Spleen (tissue), 7 donors: ENCODE data around the gene ADCY1.

Experiments
- POLR2A ChIP-seq, 3 donors: fragments of 450-650 bp; IDR thresholded peaks; one replicate each; pipeline ENCODE4 v1.5.1; 2017; ENCODE audit warnings: antibody characterized with exemption in 3 of 3, mild to moderate bottlenecking in 1 of 3
- POLR2AphosphoS5 ChIP-seq, 3 donors: sonication (generic); formaldehyde crosslinking; IDR thresholded peaks; one replicate each; pipeline ENCODE4 v1.5.1; 2017; ENCODE audit warnings: antibody characterized with exemption in 3 of 3
- TF ChIP-seq, protein P1 (sequence below), 11 experiments: fragments of 200-600 bp in 7 of 11; fragments of 450-650 bp in 4 of 11; sonication (generic) in 4 of 11; IDR thresholded peaks in 8 of 11; conservative IDR thresholded peaks in 3 of 11; 1 replicate in 7 of 11; 2 replicates in 4 of 11; pipeline versions ENCODE4 v1.4.0 to v1.8.0; 2016 to 2021; ENCODE audit warnings: antibody characterized with exemption in 11 of 11, inconsistent platforms in 4 of 11, mild to moderate bottlenecking in 1 of 11
- donor health status: DM: no; HTN: no; CAD: no; lungs with moderate emphysema.
- donor health status: DM: no; HTN: no; CAD: no.
- donor health status: DM: no; HTN: no; CAD: no.

DNA sequence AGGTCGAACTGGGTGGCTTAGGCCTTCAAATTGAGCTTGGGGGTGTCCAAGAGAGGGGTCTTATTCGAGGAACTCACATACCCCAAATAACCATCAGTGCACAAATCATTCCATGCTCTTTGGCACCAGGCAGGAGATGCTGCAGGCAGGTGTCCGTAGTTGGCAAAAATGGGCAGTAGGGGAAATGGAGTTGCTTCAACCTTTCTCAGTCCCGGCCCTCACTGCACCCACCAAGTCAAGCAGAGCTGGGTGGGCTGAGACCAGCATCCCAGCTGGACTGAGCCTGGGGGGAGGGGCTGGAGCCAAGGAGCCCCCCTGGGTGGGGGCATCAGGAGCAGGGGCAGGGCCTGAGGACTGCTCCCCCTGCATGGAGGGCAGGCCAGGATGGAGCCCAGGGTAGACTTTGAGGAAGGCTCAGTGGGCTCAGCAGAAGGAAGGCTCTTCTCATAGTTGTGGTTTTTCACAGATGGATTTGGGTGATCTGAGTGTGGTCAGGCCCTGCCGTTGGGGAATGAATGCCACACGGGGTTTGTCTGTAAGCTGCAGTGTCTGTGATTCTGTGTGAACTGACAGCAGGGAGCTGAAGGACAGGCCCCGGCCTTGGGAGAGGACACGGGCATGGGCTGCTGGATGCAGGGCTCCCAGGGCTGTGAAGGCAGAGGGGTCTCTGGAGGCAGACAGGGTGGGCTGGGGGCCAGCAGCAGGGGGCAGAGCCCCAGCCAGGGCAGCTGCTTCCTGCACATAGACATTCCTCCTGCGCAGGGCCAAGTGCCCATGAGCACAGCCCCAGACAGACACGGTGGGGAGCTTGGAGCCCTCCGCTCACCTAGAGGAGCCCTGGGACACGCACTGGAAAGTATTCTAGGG lies 144.5 kb downstream of the ADCY1 start:
- TF ChIP-seq, protein P1, sequence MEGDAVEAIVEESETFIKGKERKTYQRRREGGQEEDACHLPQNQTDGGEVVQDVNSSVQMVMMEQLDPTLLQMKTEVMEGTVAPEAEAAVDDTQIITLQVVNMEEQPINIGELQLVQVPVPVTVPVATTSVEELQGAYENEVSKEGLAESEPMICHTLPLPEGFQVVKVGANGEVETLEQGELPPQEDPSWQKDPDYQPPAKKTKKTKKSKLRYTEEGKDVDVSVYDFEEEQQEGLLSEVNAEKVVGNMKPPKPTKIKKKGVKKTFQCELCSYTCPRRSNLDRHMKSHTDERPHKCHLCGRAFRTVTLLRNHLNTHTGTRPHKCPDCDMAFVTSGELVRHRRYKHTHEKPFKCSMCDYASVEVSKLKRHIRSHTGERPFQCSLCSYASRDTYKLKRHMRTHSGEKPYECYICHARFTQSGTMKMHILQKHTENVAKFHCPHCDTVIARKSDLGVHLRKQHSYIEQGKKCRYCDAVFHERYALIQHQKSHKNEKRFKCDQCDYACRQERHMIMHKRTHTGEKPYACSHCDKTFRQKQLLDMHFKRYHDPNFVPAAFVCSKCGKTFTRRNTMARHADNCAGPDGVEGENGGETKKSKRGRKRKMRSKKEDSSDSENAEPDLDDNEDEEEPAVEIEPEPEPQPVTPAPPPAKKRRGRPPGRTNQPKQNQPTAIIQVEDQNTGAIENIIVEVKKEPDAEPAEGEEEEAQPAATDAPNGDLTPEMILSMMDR (IDR thresholded peaks at IDR 0.05 in 8 of 11, conservative IDR thresholded peaks at IDR 0.05 in 3 of 11) = no peak
- TF ChIP-seq POLR2A (IDR thresholded peaks at IDR 0.05) (no peak), POLR2AphosphoS5 (IDR thresholded peaks at IDR 0.05) (peak in 1 of 3 donors; percentile 35)
